Measurements from ENCODE around the gene MT1HL1.

- TF ChIP-seq CTCF (IDR thresholded peaks at IDR 0.05; ENCODE audit: low read depth, low read length, poor library complexity, severe bottlenecking) (no peak), EZH2phosphoT487 (IDR thresholded peaks at IDR 0.05; ENCODE audit: borderline replicate concordance, low read length) (no peak)
Measured at GRCh38 chr1:237004116-237004515, at the start of gene MT1HL1.
